ENCODE measurements around the gene CSNK2A2. TPM values are rescaled to one million over a fixed set of nuclear protein-coding genes. Genes with fewer than 3 reads are reported as not detected.

The CSNK2A2 gene
- total and polyA plus RNA-seq, 2 experiments from 2014 or later, result 44.7 to 102 TPM

- Mint-ChIP-seq H3K4me3 (peak overlapping the region; percentile 89), H3K27me3 (ENCODE audit: insufficient read depth, low read depth, poor library complexity) (peaks cover 5% of the 10 kb centered on the region), H3K27ac (no peak overlapping the region), H3K4me1 (peaks cover 23% of the 10 kb centered on the region), H3K36me3 (ENCODE audit: low read depth) (peaks cover 4% of the 10 kb centered on the region; the same call in 2 of the 3 replicates), H3K9me3 (peaks cover 4% of the 10 kb centered on the region; the same call in 2 of the 3 replicates)
- Histone ChIP-seq H3K4me1 (ENCODE audit: insufficient read depth) (peaks cover 21% of the 10 kb centered on the region), H2AFZ (no peak overlapping the region), H4K20me1 (replicated peaks; ENCODE audit: insufficient read depth) (peaks cover 48% of the 10 kb centered on the region), H3K36me3 (ENCODE audit: insufficient read depth) (no peaks in the 10 kb centered on the region), H3F3A (replicated peaks; ENCODE audit: low read depth) (peaks cover 3% of the 10 kb centered on the region; the same call in 1 of the 2 replicates), H3K27me3 (ENCODE audit: insufficient read depth) (no peaks in the 10 kb centered on the region), H3K9me2 (ENCODE audit: insufficient read depth) (no peaks in the 10 kb centered on the region), H3K27ac (ENCODE audit: low read depth) (no peak overlapping the region), H3K4me3 (peak overlapping the region; percentile 83), H3K79me2 (replicated peaks; ENCODE audit: insufficient read depth) (peaks cover 64% of the 10 kb centered on the region), H3K4me2 (peak overlapping the region; percentile 95)
- ATAC-seq (no peak), DNase-seq (ENCODE audit: low spot score) (peak; percentile 52)
- TF ChIP-seq EZH2 (IDR thresholded peaks at IDR 0.05; ENCODE audit: low read depth, unreplicated experiment) (no peak), STAT1 (IDR thresholded peaks at IDR 0.05; ENCODE audit: unreplicated experiment) (no peak), POLR2AphosphoS5 (IDR thresholded peaks at IDR 0.05; ENCODE audit: low read depth) (no peak), ZNF462 (CRISPR knock-in tag; IDR thresholded peaks at IDR 0.05) (no peak), CTCF (conservative IDR thresholded peaks at IDR 0.05; ENCODE audit: low read depth in 2 of 2) (peak; percentile 47 to 49), ZNF331 (CRISPR knock-in tag; IDR thresholded peaks at IDR 0.05; ENCODE audit: low read depth) (no peak)
Measured at GRCh38 chr16:58127033-58127556, 70.8 kb downstream of the CSNK2A2 start.
